ENCODE measurements around the gene C1S. TPM values are rescaled to one million over a fixed set of nuclear protein-coding genes. Genes with fewer than 3 reads are reported as not detected.

The C1S gene
- total RNA-seq, 1 donor from 2014 or later: 18.2 TPM

DNA sequence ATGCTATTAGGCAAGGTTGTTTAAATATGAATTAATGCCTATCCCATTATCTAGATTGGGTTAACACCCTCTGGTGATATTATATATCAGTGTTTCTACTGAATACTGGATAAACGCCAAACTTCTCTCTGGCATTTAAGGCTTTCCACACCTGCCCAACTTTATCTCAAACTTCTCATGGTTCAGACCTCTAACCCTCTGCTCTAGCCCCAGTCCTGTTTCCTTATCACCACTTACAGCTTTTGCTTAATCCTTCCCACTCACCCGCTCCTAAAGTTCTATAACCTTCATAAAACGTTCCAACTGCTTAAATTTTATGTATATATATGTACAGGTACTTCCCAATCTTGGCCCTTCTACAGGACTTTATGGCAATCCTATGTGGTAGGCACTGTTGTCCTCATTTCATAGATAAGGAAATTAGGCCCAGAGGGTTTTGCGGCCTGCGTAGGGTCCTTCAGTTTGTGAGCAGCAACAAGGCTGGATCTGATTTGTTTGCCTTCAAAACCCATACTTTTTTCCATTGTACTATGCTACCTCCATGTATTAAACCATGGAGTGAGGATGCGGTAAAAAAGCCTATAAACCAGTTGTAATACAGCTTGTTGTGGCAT, 43.5 kb upstream of the C1S start:
- DNase-seq (ENCODE audit: extremely low spot score, unreplicated experiment): no peak
- TF ChIP-seq, protein P1, sequence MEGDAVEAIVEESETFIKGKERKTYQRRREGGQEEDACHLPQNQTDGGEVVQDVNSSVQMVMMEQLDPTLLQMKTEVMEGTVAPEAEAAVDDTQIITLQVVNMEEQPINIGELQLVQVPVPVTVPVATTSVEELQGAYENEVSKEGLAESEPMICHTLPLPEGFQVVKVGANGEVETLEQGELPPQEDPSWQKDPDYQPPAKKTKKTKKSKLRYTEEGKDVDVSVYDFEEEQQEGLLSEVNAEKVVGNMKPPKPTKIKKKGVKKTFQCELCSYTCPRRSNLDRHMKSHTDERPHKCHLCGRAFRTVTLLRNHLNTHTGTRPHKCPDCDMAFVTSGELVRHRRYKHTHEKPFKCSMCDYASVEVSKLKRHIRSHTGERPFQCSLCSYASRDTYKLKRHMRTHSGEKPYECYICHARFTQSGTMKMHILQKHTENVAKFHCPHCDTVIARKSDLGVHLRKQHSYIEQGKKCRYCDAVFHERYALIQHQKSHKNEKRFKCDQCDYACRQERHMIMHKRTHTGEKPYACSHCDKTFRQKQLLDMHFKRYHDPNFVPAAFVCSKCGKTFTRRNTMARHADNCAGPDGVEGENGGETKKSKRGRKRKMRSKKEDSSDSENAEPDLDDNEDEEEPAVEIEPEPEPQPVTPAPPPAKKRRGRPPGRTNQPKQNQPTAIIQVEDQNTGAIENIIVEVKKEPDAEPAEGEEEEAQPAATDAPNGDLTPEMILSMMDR (IDR thresholded peaks at IDR 0.05): no peak
- Mint-ChIP-seq H3K4me1 (ENCODE audit: unreplicated experiment) (peaks cover 31% of the 10 kb centered on the region), H3K36me3 (ENCODE audit: unreplicated experiment) (no peaks in the 10 kb centered on the region), H3K27ac (ENCODE audit: unreplicated experiment) (no peak overlapping the region), H3K4me3 (ENCODE audit: unreplicated experiment) (peak overlapping the region; percentile 96), H3K9me3 (ENCODE audit: unreplicated experiment) (no peaks in the 10 kb centered on the region), H3K27me3 (ENCODE audit: unreplicated experiment) (no peaks in the 10 kb centered on the region)

DNA sequence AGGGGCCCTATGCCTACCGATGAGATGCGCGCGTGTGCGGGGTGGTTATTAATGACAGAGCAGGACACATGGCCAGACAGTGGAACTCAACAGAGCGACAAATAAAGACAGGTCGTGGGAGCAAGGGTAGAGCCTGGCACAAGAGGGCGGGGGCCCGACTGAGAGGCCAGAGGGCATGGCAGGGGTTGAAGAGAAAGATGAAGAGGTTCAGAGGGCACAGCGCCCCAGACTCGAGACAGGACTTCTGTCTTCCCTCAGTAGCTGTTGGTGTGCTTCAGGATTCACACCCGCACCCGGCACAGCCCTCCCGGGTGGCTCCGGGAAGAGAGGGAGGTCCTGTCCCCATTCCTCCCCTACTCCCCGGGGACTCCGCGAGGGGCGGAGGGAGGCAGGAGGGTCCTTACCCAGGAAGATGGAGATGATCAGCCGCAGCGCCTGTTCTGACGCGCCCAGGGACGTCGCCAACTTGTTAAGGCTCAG, 42.6 kb upstream of the C1S start:
- Mint-ChIP-seq H3K27ac (ENCODE audit: unreplicated experiment) (peak overlapping the region; percentile 93), H3K36me3 (ENCODE audit: unreplicated experiment) (no peaks in the 10 kb centered on the region), H3K9me3 (ENCODE audit: unreplicated experiment) (no peaks in the 10 kb centered on the region), H3K4me3 (ENCODE audit: unreplicated experiment) (peak overlapping the region; percentile 96), H3K27me3 (ENCODE audit: unreplicated experiment) (no peaks in the 10 kb centered on the region), H3K4me1 (ENCODE audit: unreplicated experiment) (peaks cover 31% of the 10 kb centered on the region)
- no peak for DNase-seq (ENCODE audit: extremely low spot score, unreplicated experiment)
- TF ChIP-seq, protein P1 (IDR thresholded peaks at IDR 0.05): no peak

DNA sequence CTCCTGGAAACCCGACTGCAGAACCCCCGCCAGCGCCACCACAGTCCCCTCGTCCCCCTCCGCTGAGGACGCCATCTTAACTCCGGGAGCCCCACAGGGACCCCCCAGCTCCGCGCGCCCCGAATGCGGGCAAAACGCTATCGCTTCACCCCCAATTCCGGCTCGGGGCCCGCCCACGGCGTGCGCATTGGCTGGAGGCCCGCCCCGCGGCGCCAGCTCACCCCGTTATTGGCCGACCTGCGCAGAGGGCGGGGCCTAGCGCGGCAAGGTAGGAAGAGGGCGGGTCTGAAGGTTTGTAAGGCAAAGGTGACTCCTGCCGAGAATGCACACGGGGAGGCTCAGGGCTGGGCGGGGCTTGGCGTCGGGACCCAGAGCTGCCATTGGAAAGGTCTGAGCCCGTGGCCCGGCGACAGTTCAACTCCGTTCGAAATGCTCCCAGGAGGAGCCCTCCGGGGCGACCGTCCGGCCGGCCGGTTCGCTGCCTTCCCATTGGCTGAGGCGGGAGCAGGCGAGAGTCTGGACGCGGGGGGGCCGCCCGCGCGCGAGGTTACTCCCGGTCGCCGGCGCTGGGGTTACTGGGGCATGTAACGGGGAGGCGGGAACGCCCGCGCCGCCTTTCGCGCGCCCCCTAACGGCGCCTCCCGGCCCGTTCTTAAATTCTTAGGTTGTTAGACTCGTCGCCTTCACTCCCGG, 42.0 kb upstream of the C1S start, which contains the start of gene LPCAT3:
LPCAT3 (minus strand) TSS at position 127 of the 693 bp plus-strand sequence; CDS start at position 75, 52 bp downstream.
- no peaks in the 10 kb centered on the region for H3K9me3 Mint-ChIP-seq (ENCODE audit: unreplicated experiment)
- peaks cover 31% of the 10 kb centered on the region for H3K4me1 Mint-ChIP-seq (ENCODE audit: unreplicated experiment)
- TF ChIP-seq, protein P1 (IDR thresholded peaks at IDR 0.05): peak; percentile 93
- peak within 1 kb of the TSS; percentile 93 for H3K27ac Mint-ChIP-seq (ENCODE audit: unreplicated experiment)
- no peaks in the 10 kb centered on the region for H3K36me3 Mint-ChIP-seq (ENCODE audit: unreplicated experiment)
- peak; percentile 99 for DNase-seq (ENCODE audit: extremely low spot score, unreplicated experiment)
- H3K4me3 Mint-ChIP-seq (ENCODE audit: unreplicated experiment): peak within 1 kb of the TSS; percentile 96
- H3K27me3 Mint-ChIP-seq (ENCODE audit: unreplicated experiment): no peaks in the 10 kb centered on the region

DNA sequence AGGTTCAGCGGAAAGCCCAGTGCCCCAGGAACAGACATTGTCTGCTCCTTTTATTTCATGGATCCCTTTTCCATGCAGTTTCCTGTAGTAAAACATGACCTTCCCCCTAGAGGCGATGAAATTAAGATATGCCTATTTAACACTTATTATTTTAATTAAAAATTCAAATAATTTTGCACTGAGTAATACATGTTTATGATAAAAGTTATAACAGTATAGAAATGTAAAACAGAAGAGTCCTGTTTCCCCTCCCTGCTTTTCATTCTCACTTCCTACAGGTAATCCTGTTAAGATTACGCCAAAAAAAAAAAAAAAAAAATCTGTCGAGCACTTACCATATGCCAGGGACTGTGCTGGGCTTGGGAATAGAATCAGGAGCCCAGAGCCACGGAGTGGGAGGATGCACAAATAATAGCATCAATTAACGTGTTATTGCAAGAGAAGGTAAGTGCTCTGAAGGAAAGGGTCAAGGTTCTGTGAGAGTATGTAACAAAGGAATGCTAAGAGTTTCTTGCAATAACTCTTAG, 41.4 kb upstream of the C1S start:
- Mint-ChIP-seq H3K4me1 (ENCODE audit: unreplicated experiment) (peaks cover 31% of the 10 kb centered on the region), H3K9me3 (ENCODE audit: unreplicated experiment) (no peaks in the 10 kb centered on the region), H3K36me3 (ENCODE audit: unreplicated experiment) (no peaks in the 10 kb centered on the region), H3K27me3 (ENCODE audit: unreplicated experiment) (peaks cover 1% of the 10 kb centered on the region), H3K4me3 (ENCODE audit: unreplicated experiment) (peak overlapping the region; percentile 96), H3K27ac (ENCODE audit: unreplicated experiment) (peak overlapping the region; percentile 54)
- no peak for DNase-seq (ENCODE audit: extremely low spot score, unreplicated experiment)
- TF ChIP-seq, protein P1 (IDR thresholded peaks at IDR 0.05): no peak

DNA sequence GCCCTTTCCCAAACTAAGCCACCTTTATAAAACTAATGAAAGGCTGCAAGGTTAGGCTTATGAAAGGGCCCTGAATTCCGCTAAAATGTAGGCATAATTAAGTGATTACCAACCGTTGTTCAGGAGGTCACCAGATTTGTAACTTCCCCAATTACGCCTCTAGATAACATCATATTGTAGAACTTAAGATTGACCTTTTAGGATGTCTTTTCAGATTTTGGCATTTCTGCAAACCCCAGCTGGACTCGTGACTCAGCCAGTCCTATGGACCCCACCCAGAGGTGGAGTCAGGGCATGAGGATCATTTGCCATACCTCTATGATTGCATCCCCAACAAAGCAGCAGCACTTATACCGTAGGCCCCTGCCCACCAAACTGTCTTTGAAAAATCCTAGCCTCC, 38.6 kb upstream of the C1S start:
- H3K4me3 Mint-ChIP-seq (ENCODE audit: unreplicated experiment): no peak overlapping the region
- DNase-seq (ENCODE audit: extremely low spot score, unreplicated experiment): peak; percentile 25
- H3K27me3 Mint-ChIP-seq (ENCODE audit: unreplicated experiment): peaks cover 14% of the 10 kb centered on the region
- no peaks in the 10 kb centered on the region for H3K9me3 Mint-ChIP-seq (ENCODE audit: unreplicated experiment)
- H3K27ac Mint-ChIP-seq (ENCODE audit: unreplicated experiment): no peak overlapping the region
- peaks cover 19% of the 10 kb centered on the region for H3K4me1 Mint-ChIP-seq (ENCODE audit: unreplicated experiment)
- no peaks in the 10 kb centered on the region for H3K36me3 Mint-ChIP-seq (ENCODE audit: unreplicated experiment)
- TF ChIP-seq, protein P1 (IDR thresholded peaks at IDR 0.05): no peak
